Ramos (cell line): Measurements from ENCODE around the gene MS4A14.

ENCODE experiments used
- in situ Hi-C: fragments of 300-500 bp; cut with MboI; formaldehyde crosslinking; loops from one replicate; pipeline ENCODE4 v1.14.3; 2022; ENCODE audit warnings: low sequenced_read_pairs; ENCODE audit not compliant: unreplicated experiment

MS4A14 gene

DNA sequence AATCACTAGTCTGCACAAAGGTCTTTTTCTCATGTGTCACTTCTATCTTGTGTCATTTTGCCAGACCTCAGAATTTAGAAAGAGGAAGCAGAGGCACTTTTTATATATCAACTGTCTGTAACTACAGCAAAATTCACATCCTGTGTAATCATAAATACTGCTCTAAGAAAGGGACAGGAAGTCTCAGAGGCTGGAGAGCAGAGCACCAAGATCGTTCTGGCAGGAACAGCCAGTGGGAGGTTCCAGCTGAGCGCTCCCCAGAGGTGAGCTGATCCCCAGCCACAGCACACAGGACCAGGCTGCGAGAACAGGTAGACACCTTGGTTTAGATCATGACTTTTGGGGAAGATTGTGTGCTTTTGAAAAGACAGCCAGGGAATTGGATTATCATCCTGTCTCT is 17.9 kb upstream of the MS4A14 start, which contains the start of gene MS4A7:
Gene MS4A7, plus strand, starts transcription at position 179 of the 400 bp plus-strand sequence. CDS start 4,610 bp downstream, outside the sequence.
- in situ Hi-C loops, result no loop called here

DNA sequence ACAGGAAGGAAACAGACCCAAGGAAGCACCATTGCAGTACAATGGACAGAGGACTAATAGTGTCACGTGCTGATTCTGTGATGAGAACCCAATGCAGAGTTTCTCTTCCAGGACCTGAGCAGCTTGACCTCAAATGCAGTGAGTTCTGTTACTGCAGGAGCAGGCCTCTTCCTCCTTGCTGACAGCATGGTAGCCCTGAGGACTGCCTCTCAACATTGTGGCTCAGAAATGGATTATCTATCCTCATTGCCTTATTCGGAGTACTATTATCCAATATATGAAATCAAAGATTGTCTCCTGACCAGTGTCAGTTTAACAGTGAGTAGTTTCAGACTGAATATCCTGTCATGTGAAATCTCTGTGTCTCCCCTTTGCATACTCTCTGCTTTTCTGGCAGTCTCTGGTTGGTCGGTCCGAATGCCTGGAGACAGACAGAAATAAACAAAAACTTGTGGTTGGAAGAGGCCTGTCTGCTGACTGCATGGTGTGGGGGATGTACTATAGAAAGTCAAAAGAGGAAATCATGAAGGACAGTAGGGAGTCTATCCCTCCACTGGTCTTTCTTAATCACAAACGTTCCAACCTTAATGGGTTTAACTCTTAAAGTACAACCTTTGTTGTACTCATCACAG is 6.9 kb upstream of the MS4A14 start:
- in situ Hi-C loops, result no loop called here

DNA sequence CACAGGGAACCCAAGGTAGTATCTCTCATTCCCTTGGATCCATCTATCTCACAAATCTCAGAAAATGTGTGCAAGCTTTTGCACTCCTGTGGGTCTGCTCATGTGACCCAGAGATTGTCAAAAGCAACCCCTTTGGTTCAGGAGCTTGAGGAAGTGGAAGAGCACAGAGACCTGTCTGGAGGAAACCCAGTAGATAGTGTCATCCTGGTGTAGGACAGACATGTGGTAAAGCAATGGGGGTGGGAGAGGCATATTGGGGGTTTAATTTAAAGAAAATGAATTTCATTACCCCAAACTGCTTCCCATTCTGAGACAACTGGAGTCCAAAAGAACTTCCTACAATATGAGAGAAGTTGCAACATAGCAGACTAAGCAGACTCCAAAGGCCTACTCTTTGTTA is 5.8 kb upstream of the MS4A14 start:
- in situ Hi-C loops, result no loop called here

DNA sequence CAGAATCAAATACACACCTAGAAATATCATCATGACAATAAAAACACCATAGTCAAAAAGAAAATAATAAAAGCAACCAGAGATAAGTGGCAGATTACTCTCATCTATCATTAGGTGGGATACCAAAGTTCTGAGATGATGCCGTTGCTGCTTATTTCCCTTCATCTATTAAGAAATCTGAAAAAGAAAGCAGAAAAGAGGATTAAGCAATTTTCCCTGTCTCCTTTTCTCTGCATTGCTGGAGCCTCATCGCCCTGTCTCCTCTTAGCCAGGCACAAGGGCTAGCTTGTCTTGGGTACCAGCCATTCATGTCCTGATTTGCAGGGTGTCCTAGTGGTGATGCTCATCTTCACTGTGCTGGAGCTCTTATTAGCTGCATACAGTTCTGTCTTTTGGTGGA is 3.9 kb upstream of the MS4A14 start:
- in situ Hi-C loops, result no loop called here

DNA sequence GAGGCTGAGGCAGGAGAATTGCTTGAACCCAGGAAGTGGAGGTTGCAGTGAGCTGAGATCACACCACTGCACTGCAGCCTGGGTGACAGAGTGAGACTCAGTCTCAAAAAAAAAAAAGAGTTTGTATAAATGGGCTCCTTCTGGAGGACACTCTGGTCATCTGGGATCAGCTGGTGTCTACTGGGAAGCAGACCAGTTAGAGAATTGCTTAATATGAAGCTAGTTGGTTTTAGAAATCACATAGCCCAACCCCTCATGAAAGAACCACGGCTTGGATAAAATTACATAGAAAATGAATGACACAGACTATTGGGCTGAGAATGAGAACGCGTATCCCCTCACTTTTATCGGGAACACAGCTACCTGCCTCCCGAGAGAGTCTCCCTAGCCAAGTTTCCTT is 3.2 kb upstream of the MS4A14 start:
- in situ Hi-C loops, result no loop called here

DNA sequence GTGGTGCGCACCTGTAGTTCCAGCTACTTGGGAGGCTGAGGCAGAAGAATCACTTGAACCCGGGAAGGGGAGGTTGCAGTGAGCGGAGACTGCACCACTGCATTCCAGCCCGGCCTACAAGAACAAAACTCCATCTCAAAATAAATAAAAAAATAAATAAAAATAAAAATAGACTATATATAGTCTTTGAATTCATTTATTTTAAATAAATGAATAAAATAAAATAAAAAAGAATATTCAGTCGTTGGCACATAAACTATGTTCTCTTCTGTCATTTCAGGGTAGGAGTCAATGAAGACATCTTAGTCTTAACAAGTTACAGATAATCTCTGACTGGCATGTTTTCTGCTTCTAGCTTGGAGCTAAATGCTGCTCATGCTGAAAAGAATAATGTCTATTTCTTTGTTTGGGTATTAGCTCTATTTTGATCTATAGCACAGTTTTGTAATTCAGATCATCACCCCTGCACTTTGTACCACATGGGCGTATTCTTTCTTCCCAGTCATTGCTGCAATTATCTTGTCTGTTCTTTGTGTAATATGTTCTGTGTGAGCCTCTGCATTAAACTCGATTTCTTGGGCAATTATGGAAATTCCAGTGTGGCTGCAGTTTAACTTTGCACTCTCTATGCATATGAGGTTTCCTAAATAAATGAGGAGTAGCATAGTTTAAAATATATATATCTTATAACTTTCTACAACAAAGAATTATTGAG is 1.4 kb upstream of the MS4A14 start:
- in situ Hi-C loops, result no loop called here

DNA sequence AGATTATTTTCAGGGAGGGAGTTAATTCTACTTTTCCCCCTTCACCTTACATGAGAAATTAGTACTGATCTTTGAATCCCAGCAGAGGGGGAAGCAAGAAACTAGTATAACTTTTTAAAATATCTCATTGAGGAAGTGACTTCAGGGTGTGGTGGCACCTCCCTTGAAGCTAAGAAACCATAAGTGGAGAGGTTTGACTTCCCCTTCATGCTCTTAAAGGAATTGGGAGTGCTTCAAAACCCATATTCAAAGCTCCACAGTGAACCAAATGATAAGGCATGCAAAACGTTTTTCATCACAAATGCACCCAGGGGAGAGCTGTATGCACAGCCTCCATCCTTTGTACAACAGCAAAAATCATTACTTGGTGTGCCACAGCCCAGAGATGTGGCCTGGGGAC is 540 bp downstream of the MS4A14 start:
- in situ Hi-C loops, result no loop called here

DNA sequence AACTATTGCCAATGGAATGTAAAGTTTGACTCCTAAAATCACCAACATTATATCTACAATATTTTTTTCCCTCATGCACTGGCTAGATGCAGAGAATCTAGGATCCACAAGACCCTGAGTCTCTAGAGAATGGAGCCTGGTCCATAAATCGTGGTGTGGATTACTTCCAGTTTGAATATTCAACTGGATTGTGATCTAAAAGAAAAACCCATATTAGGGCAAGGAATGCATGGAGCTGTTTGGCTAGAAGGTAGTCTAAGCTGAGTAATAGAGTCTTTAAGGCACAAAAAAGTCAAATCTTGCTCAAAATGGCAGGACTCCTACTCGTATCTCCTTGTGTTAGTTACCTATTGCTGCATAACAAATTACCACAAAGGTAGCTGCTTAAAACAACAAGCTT is 23.8 kb downstream of the MS4A14 start:
- in situ Hi-C loops, result no loop called here

DNA sequence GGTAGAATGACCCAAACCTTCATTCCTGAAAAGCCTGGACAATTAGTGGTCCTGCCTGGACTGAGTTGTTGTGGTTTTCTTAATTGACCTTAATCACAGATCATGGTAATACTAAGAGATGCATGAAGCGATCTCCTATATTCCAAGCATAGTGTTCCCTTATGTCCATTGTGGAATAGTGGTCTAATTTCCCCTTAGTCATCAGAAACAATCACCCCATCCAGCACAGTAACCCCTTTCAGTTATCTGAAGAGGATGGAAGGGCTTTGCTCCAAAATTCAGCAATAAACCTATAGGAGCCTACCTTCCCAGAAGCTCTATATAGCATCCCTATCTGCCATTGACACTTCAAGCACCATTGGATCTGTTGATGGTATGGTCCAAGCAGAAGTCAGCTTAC is 26.4 kb downstream of the MS4A14 start:
- in situ Hi-C loops, result no loop called here

DNA sequence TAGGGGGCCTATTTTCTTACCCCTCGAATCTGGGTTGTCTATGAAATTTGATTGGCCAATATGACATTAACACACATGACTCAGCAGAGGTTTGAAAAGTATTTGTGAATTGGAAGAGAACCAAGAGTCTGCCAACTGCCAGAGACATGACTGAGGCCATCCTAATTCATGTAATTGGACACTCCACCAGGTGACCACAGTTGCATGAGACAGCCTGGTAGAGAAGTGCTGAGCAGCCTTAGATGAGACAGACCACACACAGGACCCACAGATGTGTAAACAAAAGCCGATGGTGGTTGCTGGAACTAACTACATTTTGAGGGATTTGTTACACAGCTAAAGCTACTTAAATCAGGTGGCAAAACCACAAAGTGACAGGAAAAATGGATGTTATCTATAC is 32.3 kb downstream of the MS4A14 start:
- in situ Hi-C loops, result no loop called here

DNA sequence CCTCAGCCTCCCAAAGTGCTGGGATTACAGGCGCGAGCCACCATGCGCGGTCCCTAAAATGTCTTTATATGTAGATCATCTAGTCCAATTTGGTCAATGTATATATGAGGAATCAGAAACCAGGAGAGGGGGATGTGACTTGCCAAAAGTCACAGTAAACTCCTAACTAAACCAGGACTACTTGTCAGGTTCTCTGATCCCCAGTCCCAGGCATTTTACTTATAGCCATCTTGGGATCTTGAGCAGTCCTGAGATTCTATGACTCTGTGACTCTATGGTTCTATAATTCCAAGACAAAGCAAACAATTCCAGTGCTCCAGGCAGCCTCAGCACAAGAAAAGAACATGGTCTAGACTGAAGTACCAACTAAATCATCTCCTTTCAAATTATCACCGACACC is 33.0 kb downstream of the MS4A14 start, which contains the start of gene MS4A5:
Gene MS4A5, plus strand, starts transcription at position 301 of the 400 bp plus-strand sequence. CDS start 103 bp downstream, outside the sequence.
- in situ Hi-C loops, result no loop called here

DNA sequence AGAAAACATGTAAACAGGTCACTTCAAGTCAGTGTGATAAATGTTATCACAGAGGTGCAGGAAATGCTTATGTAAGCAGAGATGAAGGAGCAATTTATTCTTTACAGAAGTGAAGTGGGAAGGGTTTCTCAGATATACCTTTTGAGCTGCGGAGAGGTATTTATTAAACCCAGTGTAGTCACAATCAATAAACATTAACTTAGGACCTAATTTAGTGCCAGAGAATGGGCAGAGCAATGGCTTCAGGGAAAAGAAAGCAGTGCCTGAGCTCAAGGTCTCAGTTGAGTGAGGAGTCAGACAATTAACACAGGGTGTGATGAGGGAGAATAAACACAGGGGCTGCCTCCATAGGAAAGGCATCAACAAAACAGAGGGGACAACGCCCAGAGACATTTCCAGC is 35.0 kb downstream of the MS4A14 start:
- in situ Hi-C loops, result no loop called here

DNA sequence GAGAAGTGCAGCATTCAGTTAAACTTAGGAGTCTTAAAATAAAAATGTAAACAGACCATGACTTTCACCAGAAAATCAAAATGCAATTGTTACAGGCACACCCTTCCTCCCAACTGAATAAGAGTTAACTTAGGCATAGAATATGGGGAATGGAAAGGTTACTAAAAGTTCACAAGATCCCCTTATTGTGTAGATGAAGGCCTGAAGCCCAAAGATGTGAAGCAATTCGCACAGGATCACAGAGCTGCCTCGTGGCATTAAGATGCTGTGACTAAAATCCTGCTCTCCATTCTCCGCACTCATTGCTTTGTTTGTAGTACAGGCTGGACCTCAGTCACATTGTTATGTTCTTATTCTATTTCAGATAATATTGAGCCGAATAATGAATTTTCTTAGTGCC is 37.1 kb downstream of the MS4A14 start:
- in situ Hi-C loops, result no loop called here

DNA sequence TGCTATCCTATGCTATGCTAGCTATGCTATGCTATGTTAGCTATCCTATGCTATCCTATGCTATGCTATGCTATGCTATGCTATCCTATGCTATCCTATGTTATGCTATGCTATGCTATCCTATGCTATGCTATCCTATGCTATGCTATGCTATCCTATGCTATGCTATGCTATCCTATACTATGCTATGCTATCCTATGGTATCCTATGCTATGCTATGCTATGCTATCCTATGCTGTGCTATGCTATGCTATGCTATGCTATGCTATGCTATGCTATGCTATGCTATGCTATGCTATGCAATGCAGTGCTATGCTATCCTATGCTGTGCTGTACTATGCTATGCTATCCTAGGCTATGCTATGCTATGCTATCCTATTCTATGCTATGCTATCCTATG is 50.8 kb downstream of the MS4A14 start:
- in situ Hi-C loops, result no loop called here

DNA sequence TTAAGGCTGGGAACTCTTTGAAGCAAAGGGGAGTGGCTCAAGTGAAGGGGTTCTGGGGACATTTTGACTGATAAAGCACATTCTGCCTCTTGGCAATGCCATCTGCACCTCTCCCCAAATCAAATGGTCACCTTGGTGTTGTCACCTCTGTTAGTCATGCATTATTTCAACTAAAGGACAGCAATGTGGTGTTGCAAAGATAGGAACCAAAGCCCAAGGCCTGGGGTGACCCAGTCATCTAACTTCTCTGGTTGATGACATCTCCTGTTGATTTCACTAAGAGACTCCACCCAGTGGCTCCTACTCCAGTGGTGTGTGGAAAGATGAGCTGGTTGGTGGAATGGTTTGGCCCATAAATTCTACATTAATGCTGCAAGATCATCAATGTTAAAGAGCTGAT is 51.6 kb downstream of the MS4A14 start:
- in situ Hi-C loops, result no loop called here

DNA sequence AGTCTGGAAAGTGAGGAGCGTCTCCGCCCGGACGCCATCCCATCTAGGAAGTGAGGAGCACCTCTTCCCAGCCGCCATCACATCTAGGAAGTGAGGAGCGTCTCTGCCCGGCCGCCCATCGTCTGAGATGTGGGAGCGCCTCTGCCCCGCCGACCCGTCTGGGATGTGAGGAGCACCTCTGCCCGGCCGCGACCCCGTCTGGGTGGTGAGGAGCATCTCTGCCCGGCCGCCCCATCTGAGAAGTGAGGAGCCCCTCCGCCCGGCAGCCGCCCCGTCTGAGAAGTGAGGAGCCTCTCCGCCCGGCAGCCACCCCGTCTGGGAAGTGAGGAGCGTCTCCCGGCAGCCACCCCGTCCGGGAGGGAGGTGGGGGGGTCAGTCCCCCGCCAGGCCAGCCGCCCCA is 54.9 kb downstream of the MS4A14 start:
- in situ Hi-C loops, result loop anchor here (25.0 kb wide), 1 partner anchor 461 kb away; the partner anchor contains the start of genes PRPF19, TMEM109 and TMEM132A

DNA sequence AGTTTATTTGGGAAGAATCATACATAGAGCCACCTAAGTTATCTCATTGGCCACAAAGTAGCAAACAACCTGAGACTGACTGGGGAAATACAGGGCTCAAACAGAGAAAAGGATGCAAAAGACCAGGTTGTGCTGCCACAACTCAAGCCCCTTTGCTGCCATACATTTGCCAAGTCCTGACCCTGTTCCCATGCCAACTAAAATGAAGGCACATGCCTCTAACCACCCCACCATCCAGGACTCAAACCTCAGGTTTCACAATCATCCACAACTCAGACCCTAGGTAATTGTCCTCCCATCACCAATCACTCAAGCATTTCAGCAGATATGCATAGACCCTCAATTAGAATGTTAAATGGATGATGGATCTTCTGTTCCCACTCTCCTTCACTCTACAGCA is 58.0 kb downstream of the MS4A14 start:
- in situ Hi-C loops, result loop anchor here (25.0 kb wide), 1 partner anchor 458 kb away; the partner anchor contains the start of genes PRPF19, TMEM109 and TMEM132A

DNA sequence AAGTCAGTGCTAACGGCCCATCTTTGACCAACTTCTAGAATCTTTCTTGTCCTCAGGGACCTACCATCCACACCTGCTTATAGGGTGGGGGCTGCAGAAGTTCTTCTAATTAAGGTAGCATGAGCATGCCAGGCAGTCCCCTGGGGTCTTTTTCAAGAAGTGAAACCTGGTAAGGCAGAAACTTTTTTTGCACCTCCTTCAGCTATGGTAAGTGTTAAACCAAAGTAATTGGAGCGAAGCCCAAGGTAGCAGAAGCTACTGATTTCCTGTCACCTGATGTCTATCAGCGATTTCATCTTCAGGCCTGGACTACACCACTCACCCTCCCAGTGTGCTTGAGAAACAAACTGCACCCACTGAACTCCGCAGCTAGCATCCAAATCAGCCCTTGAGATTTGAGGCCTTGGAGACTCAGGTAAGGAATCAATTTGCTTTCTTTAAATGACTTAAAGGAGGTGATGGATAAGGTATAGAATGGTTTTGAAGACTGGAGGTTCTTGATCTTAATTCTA is 59.3 kb downstream of the MS4A14 start, which contains the start of gene MS4A1:
Gene MS4A1, plus strand, starts transcription at position 317 of the 512 bp plus-strand sequence. CDS start 6,528 bp downstream, outside the sequence.
- in situ Hi-C loops, result loop anchor here (25.0 kb wide), 1 partner anchor 457 kb away; the partner anchor contains the start of genes PRPF19, TMEM109 and TMEM132A

DNA sequence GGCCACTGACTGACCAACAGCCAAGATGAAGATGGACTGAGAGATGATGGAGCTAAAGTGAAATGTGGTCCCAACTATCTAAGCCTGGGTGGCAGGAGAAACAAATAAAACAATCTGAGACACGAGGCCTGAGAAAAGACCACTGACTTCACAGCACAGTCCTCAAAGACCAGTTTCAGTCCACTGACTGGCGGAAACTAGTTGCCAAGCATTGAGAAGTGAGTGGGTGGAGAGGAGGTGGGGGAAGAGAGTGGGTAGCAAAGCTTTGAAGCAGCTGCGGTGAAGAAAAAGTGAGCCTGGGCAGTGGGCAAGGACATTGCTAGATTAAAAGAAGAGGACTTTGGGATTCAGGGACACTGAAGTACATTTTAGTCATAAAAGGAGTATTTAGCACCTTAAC is 61.3 kb downstream of the MS4A14 start:
- in situ Hi-C loops, result loop anchor here (25.0 kb wide), 1 partner anchor 455 kb away; the partner anchor contains the start of genes PRPF19, TMEM109 and TMEM132A

DNA sequence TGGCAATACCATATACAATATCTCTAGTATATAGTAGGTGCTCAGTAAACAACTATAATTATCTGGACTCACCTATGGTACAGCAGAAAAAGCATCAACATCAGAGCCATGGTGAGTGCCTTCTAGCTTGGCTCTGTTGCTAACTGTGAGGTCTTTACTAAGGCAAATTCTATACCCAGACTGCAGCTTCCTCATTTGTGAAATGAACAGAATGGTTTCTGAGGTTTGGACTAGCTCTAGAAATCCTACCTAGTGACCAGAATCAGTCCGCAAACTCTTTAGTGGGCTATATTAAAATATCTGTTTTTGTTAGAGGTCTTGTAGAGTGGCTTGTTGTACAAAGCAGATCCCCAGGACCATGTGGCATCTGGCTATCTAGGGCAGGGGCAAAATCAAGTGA is 63.1 kb downstream of the MS4A14 start:
- in situ Hi-C loops, result loop anchor here (25.0 kb wide), 1 partner anchor 453 kb away; the partner anchor contains the start of genes PRPF19, TMEM109 and TMEM132A
